Coronary artery (tissue), 2 donors: ENCODE data around the gene HELT.

Experiments used
- DNase-seq: peaks from one replicate; pipeline ENCODE4 v3.0.0-alpha.2; 2017; ENCODE audit warnings: low spot score
- H3K27ac ChIP-seq, 2 donors: fragments of 200-600 bp; sonication (generic); one replicate each; pipeline ENCODE4 v1.5.1; 2016 to 2019
- H3K4me3 ChIP-seq: fragments of 200-600 bp; sonication (generic); 2 replicates; pipeline ENCODE4 v1.5.1; 2016; ENCODE audit warnings: mild to moderate bottlenecking, moderate library complexity
- TF ChIP-seq, protein P1 (sequence below): fragments of 200-600 bp; sonication (generic); IDR thresholded peaks from one replicate; pipeline ENCODE4 v1.5.1; 2019; ENCODE audit warnings: antibody characterized with exemption

HELT gene

DNA sequence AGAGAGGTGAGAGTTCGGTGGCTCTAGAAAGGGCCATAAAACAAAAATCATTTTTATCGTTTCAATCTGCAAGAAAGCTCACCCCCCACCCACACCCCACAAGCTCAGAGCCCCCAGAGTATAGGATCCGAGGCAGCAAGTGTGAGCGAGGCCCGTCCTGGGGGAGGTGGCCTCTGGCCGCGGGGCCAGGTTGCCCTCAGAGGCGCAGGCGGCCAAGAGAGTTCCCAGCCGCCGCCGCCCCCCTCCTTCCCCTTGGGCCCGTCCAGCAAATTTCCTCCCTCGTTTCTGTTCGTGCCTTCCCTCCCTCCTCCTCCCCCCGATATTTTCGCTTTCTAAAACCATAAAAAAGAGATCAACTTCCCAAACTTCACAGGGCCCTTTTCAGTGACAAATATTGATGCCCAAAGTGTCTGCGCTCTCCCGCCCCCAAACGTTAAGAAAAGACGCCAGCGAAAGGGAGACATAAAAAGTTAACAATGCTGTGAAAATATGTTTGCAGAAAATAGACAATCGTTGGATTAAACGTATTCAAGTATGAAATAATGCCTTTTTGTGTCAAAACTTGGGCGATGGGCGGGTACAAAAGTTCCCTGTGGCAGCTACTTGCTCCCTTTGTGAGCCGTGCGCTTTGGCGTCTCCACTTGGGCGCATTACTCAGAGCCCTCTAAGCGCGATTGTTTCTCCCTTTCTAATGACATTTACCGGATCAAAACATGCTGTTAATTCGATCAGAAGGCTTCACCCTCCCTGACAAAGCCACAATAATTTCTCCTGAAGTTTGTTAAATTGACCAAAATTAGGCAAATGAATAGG is 1.1 kb upstream of the HELT start:
- no peak overlapping the region for H3K4me3 ChIP-seq
- no peak for DNase-seq
- TF ChIP-seq, protein P1, sequence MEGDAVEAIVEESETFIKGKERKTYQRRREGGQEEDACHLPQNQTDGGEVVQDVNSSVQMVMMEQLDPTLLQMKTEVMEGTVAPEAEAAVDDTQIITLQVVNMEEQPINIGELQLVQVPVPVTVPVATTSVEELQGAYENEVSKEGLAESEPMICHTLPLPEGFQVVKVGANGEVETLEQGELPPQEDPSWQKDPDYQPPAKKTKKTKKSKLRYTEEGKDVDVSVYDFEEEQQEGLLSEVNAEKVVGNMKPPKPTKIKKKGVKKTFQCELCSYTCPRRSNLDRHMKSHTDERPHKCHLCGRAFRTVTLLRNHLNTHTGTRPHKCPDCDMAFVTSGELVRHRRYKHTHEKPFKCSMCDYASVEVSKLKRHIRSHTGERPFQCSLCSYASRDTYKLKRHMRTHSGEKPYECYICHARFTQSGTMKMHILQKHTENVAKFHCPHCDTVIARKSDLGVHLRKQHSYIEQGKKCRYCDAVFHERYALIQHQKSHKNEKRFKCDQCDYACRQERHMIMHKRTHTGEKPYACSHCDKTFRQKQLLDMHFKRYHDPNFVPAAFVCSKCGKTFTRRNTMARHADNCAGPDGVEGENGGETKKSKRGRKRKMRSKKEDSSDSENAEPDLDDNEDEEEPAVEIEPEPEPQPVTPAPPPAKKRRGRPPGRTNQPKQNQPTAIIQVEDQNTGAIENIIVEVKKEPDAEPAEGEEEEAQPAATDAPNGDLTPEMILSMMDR, result no peak
- H3K27ac ChIP-seq, result no peak overlapping the region

DNA sequence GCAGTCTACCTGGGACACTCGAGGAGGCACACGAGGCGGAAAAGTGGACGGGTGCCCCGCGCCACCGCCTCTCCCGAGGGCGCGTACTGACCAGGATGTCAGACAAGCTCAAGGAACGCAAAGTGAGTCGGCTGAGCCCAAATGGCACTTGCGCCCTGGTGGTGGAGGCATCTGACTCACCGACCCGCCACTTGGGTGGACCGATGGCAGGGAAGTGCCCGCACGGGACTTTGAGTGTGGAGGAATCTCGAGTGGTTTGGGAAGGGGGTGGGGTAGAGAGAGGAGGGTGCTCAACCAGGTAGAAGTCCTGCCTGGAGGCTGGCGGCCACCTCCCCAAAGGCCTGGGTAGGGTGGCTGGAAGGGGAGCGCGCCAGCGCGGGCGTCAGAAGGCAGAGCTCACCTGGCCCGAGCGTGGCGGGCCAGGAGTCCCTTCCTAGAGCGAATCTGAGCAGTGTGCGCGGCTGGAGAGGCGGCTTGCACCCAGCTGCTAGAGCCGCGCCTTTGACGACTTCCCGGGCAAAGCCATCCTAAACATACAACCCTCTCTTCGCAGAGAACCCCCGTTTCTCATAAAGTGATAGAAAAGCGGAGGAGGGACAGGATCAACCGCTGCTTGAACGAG is 655 bp downstream of the HELT start:
- TF ChIP-seq, protein P1, result no peak
- DNase-seq, result no peak
- H3K4me3 ChIP-seq, result peak overlapping the region; percentile 66
- H3K27ac ChIP-seq, result no peak overlapping the region

DNA sequence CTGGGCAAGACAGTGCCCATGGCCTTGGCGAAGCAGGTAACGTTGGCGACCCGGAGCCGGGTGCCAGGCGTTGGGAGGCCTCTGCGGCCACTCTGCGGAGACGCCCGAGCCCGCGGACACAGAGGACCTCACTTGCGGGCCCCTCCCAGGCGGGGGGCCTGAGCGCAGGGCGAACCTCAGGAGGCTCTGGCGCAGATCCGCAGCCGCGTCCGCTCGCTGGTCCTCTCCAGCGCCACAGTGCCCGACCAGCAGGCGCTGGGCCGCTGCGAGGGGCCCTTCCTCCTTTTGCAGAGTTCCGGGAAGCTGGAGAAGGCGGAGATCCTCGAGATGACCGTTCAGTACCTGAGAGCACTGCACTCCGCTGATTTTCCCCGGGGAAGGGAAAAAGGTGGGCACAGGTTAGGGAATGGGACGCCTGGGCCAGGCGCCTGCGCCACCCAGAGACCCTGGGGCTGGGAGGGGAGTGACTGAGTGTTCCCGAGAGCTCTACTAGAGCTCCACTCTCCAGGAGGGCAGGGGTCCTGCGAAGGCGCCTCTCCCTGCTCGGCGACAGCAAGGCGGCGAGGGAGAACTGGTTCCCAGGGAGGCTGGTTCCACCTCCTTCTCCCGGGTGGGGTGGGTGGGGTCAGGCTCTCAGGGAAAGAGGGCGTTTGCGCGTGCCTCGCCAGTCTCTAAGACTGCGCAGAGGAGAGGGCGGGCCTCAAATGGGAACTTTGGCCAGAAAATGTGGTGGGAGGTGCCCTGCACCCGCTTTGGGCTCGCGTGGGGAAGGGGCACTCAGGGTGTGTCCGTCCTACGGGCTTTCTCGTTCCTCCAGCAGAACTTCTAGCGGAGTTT is 1.4 kb downstream of the HELT start:
- TF ChIP-seq, protein P1, result no peak
- no peak for DNase-seq
- H3K27ac ChIP-seq, result no peak overlapping the region
- peak overlapping the region; percentile 66 for H3K4me3 ChIP-seq

DNA sequence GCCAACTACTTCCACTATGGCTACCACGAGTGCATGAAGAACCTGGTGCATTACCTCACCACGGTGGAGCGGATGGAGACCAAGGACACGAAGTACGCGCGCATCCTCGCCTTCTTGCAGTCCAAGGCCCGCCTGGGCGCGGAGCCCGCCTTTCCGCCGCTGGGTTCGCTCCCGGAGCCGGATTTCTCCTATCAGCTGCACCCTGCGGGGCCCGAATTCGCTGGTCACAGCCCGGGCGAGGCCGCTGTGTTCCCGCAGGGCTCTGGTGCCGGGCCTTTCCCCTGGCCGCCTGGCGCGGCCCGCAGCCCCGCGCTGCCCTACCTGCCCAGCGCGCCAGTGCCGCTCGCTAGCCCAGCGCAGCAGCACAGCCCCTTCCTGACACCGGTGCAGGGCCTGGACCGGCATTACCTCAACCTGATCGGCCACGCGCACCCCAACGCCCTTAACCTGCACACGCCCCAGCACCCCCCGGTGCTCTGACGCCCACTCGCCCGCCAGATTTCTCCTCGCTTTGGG is 2.1 kb downstream of the HELT start:
- Histone ChIP-seq H3K4me3 (peak overlapping the region; percentile 66), H3K27ac (no peak overlapping the region)
- TF ChIP-seq, protein P1, result no peak
- no peak for DNase-seq

DNA sequence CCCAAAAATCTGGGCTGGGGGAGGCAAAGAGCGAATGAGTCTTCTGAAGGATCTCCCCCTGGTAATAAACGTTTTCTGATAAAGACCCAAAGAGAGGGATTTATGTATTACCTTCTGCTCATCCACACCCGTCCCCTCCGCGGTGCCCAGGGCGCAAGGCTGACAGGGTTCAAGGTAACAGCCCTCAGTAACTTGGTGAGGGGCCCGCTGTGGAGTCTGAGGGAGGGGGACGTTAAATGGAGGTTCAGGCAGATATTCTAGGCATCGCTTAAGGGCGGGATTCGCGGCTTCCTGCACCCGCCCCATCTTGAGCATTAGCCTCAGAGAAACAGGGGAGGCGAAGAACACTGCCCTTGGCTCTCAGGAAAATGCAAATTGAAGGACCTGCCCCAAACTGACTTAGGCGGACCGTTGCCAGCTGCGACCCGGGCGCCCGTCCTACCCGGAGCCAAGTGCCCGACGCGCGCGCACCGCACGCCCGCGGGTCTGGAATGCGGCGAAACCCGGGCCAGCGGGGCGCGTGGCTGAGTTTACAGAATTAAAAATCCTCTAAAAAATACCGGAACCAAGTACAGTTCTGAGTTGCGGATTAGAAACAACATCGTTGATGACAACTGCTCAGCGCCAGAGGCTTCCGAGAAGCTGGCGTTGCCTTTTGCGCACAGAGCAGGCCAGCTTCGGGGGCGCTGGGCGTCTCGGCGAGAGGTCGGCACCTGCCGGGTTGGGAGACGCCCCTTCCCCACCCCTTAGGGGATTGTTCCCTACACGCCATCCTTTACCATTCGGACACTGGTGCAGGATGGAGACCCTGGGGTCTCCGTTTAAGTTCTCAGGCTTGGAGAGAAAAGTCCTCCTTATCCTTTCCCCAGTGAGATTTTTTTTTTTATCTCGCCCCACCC is 2.8 kb downstream of the HELT start:
- TF ChIP-seq, protein P1, result no peak
- Histone ChIP-seq H3K27ac (no peak overlapping the region), H3K4me3 (peak overlapping the region; percentile 66)
- no peak for DNase-seq

DNA sequence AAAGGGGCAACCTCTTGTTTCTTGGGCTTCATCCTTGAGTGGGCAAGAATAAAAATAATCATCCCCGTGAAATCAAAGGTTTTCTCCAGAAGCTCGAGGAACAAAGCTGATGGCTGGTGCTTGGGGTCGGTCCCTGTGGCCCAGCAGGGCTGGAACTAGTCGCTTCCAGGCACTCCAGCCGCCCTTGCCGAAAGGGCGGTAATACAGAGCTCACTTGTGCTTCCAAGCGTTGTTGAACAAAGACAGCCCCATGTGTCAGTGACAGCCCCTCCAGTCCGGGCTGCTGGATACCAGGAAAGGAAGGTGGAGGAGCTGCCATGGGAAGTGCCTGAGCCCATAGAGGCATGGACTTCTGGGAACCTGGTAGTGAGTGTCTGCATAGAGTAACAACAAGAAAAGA is 5.2 kb downstream of the HELT start:
- Histone ChIP-seq H3K4me3 (no peak overlapping the region), H3K27ac (no peak overlapping the region)
- no peak for DNase-seq
- TF ChIP-seq, protein P1, result no peak
